ENCODE results near the gene VARS1.

GRCh38 chr6:31813465-31813849, 17.9 kb upstream of the VARS1 start:
- TF ChIP-seq GATA2 (IDR thresholded peaks at IDR 0.05; ENCODE audit: low read depth, low read length) = no peak
- no peak for TF ChIP-seq GATA3 (IDR thresholded peaks at IDR 0.05; ENCODE audit: low read depth, low read length)
